Frontal cortex (tissue), 4 donors: Measurements from ENCODE around the gene HDAC9. TPM values are rescaled to one million over a fixed set of nuclear protein-coding genes. Genes with fewer than 3 reads are reported as not detected.

Experiments used
- DNase-seq, 2 donors: peaks; one replicate each; pipeline ENCODE4 v3.0.0; 2012; ENCODE audit warnings: low spot score in 2 of 2
- FAIRE-seq: peaks from 2 replicates; lab custom pipeline; 2012; peaks lifted over from hg19 to GRCh38; lab: Jason Lieb, UNC
- total RNA-seq: library from RNA; depleted of rRNA; stranded (reverse); fragments of >200 nt; gene quantifications from one replicate; pipeline ENCODE4 v1.2.3, GENCODE V29; 2014
- donor health status: control.
- donor health status: control.
- donor health status: control.

The HDAC9 gene
- total RNA-seq, 1 donor from 2014 or later, result 117 TPM

DNA sequence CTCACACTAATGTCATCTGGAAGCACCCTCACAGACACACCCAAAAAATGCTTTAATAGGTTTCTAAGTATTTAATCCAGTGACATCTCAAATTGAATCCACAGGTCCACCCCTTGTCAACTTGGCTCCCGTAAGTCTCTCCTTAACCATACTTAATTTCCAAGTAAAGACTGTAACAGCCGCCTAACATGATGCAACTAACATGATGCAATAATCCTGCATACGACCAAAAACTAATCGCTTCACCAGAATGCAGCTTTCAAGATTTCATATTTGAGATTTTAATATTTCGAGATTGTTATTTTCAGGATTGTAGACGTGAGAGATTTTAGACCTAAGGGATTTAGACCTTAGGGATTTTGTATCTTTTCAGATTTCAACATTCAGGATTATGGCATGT, 3.7 kb upstream of the HDAC9 start:
- DNase-seq, result no peak
- no peak for FAIRE-seq

DNA sequence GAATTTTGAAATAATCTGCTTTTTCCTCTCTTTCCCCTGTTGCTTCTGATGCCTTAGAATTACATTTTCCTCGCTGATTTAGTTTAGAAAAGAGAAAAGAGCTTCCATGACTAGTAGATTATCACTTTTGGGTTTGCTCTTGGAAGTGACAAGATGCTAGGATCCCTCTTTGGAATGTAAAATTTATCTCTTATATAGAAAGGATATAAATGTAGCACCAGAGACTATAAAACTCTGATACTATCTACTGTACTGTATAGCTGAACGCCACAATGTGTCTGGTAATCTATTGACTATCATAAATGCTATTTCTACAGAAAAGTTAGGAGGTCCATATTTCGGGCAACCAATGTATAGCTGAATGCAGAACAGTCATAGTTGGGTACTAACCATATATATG, 1.1 kb upstream of the HDAC9 start:
- DNase-seq (no peak), FAIRE-seq (no peak)

DNA sequence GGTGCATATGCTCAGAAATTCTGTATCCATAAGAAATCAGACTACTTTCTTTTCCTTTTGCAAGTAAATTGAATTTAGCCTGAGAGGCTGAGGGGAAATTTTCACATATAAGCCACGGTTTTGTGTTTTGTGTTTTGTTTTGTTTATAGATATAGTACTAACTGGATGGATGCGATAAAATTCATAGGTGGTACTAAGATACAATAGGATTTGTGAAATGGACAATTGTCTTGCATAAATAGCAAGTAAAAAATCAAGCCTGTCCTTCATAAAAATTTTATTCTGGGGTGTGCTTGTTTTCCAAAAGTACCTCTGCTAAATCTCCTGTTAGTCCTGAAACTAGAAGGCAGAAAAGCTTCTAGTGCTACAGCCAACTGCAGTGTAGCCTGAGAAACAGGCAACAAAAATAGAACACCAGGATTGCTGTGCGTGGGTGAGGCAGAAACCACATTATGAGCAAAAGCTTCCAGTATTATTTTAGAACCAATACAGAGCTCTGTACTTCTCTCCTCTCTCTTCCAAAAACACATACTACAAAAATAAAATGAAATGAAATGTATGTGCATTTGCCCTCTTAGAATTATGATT, 634 bp upstream of the HDAC9 start:
- no peak for FAIRE-seq
- DNase-seq, result no peak

DNA sequence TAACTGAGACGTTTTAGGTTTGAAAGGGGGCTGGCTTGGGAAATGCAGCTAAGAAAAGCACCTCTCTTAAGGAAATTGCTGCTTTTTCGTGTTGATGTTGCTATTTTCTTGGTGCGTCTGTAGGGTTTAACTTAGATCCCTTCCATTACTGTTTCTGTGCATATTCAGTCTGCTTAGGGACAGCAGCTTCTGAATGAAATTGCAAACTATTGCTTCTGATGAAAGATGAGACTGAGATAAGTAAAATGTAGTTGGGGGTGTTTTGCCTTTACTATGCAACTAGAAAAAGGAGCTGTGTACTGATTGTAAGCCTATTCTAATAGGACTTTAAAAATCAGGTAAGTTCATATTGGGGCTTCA, 772 bp downstream of the HDAC9 start:
- FAIRE-seq (no peak), DNase-seq (no peak)

DNA sequence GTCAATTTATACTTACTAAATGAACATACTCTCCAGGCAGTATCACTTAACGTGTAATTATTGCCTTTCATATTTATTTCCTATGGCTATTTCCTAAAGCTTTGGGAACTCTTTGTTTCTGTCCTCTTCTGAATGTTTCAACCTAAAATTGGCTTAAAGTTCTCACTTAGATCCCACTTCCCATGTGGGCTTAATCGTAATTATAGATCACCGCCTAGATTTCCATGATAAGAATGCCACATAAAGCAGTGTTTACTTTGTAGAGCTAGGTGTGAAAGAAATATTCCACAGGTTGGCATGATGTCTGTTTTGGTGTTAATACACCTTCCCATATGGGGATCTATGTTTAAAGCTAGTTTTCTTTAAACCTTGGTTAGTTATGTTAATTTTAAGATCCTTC, 1.5 kb downstream of the HDAC9 start:
- FAIRE-seq, result no peak

GRCh38 chr7:18497800-18498199, 2.3 kb downstream of the HDAC9 start:
- no peak for DNase-seq
- no peak for FAIRE-seq

More for the DNA sequence above, 1.5 kb downstream of the HDAC9 start:
- no peak for DNase-seq

- DNase-seq (no peak), FAIRE-seq (no peak)
Measured at GRCh38 chr7:18498341-18498740, 2.8 kb downstream of the HDAC9 start.

DNA sequence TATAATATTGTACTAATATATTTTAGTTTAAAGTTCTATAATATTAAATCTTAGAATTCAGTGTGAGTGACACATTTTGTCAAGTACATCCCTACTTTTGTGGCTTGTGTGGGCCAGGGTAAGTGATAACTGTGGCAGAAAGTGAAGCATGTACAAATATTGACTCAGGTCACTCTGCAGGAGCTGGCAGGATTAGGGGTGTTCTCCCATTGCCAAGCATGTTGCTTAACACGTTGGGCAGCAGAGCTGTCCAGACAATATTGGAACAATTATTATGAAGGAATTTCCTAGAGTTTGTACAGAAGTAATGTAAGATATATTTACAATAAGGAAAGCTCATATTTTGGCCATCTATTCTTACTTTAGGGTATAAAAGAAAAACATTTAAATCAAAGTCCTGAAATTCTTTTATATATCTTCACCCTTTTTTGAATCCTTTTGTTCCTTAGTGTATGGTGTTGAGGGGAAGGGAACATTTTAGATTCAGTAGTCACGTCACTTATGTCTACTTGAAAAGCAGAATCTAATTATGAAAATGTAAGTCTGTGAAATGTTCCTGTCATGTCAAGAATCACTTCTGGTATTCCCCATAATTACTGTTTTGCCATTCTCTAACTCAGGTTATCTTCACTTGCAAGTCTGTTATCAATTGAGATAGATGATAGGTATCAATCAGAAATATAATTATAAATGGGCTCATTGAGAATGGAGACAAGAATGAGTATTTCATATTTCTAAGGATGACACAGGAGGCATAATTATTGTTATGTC, 4.0 kb downstream of the HDAC9 start:
- FAIRE-seq (no peak), DNase-seq (no peak)

GRCh38 chr7:18503126-18503866, 7.7 kb downstream of the HDAC9 start:
- FAIRE-seq (no peak), DNase-seq (no peak)

- FAIRE-seq (no peak), DNase-seq (no peak)
Measured at GRCh38 chr7:18504965-18505364, 9.4 kb downstream of the HDAC9 start.

DNA sequence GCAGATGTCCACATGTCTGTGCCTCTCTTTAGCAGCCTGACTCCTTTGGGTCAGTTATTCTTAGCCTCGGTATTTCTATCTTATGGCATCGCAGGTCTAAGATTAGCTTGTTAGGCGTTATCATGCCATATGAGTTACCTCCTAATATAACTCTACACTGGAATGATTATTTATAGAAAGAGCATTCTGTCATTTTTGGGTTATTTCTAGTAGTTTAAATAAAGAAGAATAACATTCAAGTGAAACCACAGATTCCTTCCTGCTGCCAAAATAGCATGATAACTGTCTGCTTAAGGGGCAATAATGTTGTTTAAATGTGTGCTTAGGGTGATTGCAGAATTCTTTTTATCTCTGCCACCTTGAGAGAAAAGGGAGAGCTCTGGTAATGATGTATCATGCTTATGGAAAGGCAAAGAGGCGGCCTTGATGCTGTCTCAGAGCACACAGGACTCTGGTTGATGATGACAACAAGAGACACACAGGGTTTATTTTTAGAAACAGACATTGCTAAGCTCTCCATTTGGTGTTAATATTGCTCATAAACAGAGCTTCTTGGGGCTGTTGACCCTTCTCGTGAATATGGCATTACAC, 10.4 kb downstream of the HDAC9 start:
- no peak for FAIRE-seq
- no peak for DNase-seq

DNA sequence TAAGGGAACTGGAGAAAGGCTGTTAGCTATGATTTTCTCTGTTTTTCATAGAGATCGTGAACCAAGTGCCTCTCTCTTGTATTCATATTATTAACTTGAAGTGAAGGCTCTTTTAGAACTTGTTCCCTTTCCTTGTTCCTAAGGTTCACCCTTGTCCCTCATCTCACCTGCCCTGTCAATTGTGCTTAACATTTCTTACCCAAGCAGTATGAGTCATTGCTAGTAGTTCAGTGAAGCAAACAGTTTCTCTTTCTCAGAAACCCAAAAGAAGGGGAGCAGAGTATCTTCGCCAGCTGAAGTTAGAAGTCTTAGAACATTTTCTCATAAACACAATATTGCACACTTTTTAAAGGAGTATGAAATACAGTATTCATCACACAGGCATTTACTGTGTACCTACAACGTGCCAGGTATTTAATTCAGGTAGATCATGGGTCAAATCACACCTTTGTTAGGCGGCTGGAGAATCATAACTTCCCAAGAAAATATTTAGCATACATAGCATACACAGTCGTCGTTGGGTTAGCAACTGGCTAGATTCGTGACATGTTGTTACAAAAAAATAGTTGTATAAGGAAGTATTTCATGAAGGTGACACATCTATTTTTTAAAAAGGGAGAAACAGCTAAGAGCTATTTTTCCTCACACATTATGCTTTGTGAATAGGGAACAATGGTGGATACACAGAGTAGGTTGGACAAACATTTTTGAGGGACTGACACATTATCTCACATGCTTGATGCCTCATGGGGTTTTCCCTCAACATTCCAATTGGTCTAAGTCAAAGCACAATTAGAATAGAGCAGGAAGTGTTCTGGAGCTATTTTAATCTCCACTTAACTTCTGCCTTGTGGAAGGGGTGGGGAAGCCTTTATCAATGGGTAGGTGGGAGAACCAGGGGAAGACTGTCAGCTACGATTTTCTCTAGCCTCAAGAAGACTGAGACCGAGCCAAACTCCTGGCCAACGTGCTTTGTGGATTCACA, 13.2 kb downstream of the HDAC9 start:
- no peak for DNase-seq
- FAIRE-seq, result no peak

- DNase-seq, result no peak
- no peak for FAIRE-seq
Measured at GRCh38 chr7:18509481-18509880, 13.9 kb downstream of the HDAC9 start.

- FAIRE-seq, result no peak
- no peak for DNase-seq
Measured at GRCh38 chr7:18511351-18512140, 16.0 kb downstream of the HDAC9 start.

DNA sequence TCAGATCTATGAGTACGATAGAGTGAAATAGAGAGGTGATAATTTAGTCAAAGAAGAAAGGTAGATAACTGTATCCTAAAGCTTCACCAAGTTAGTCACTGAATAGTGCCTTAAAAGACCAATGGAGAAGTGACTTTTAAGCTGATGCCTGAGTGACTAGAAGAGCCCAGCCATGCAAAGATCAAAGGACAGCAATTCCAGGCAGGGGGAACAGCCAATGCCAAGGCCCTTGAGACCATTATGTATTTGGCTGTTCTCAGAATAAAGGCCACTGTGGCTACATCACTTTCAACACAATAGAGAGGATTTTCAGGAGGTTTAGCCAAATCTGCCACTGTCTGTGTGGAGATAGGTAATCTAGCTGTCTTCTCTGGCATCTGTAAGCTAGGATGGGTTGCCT, 17.8 kb downstream of the HDAC9 start:
- no peak for FAIRE-seq
- no peak for DNase-seq

DNA sequence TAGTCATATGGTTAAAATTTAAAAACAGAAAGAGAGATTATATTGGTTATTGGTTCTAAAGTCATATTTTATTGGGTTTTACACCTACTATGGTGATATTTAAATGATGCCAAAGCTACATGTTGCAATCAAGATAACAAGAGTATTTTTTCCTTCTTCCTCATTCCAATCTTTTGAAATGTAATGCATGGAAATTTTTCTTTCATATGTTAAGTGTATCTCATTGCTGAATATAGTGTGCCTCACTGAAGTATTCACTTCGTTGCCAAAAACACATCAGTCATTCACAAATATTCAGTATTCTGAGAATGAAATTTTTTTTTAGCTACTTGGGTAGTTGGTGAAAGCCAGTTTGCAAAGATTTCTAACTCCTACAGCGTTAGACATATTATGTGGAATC, 19.5 kb downstream of the HDAC9 start:
- DNase-seq (no peak), FAIRE-seq (no peak)

- FAIRE-seq (no peak), DNase-seq (no peak)
Measured at GRCh38 chr7:18517646-18518045, 22.1 kb downstream of the HDAC9 start.

GRCh38 chr7:18518555-18518954, 23.0 kb downstream of the HDAC9 start:
- FAIRE-seq, result no peak

More at GRCh38 chr7:18518555-18518954, 23.0 kb downstream of the HDAC9 start:
- DNase-seq, result no peak
